K562 (cell line): ENCODE results near the gene MLH1. TPM values are rescaled to one million over a fixed set of nuclear protein-coding genes. Genes with fewer than 3 reads are reported as not detected.

Experiments
- ARID4B ChIP-seq: sonication (generic); formaldehyde crosslinking; IDR thresholded peaks from 2 replicates; pipeline ENCODE4 v1.8.0; 2022; ENCODE audit warnings: mild to moderate bottlenecking, missing genetic modification reagents
- ATF3 ChIP-seq, 2 experiments: fragments of 450-650 bp in 1 of 2; sonication (generic) in 1 of 2; formaldehyde crosslinking in 1 of 2; IDR thresholded peaks in 1 of 2; conservative IDR thresholded peaks in 1 of 2; 2 replicates each; pipeline versions ENCODE4 v1.6.1 to v1.8.1; 2016 to 2023; ENCODE audit warnings: mild to moderate bottlenecking in 2 of 2, moderate library complexity in 2 of 2, inconsistent platforms in 1 of 2, missing genetic modification reagents in 1 of 2
- C11orf30 ChIP-seq: fragments of 450-650 bp; IDR thresholded peaks from 2 replicates; pipeline ENCODE4 v1.6.1; 2016; ENCODE audit warnings: low read depth, mild to moderate bottlenecking
- E2F4 ChIP-seq: sonication (generic); formaldehyde crosslinking; IDR thresholded peaks from 2 replicates; pipeline ENCODE4 v1.8.0; 2022; ENCODE audit warnings: mild to moderate bottlenecking, low read depth, missing genetic modification reagents
- ETV5 ChIP-seq: sonication (generic); formaldehyde crosslinking; IDR thresholded peaks from 2 replicates; pipeline ENCODE4 v1.4.0; 2020; ENCODE audit warnings: low read depth, mild to moderate bottlenecking, missing genetic modification reagents
- FOXK2 ChIP-seq, 2 experiments: fragments of 450-650 bp; IDR thresholded peaks in 1 of 2; conservative IDR thresholded peaks in 1 of 2; 2 replicates each; pipeline ENCODE4 v1.6.1; 2016; ENCODE audit warnings: low read depth in 2 of 2, mild to moderate bottlenecking in 1 of 2
- GTF2E2 ChIP-seq: fragments of 200-800 bp; sonication (Bioruptor generic); IDR thresholded peaks from 2 replicates; pipeline ENCODE4 v1.6.1; 2016; ENCODE audit warnings: missing genetic modification characterization, missing compliant biosample characterization
- JUNB ChIP-seq: fragments of 450-650 bp; formaldehyde crosslinking; conservative IDR thresholded peaks from 2 replicates; pipeline ENCODE4 v1.4.0; 2020; ENCODE audit warnings: mild to moderate bottlenecking
- KDM1A ChIP-seq, 2 experiments: fragments of 450-650 bp; IDR thresholded peaks; 2 replicates each; pipeline ENCODE4 v1.6.1; 2016; ENCODE audit warnings: mild to moderate bottlenecking in 2 of 2
- LARP7 ChIP-seq: fragments of 450-650 bp; IDR thresholded peaks from 2 replicates; pipeline ENCODE4 v1.6.1; 2016
- MAFK ChIP-seq: IDR thresholded peaks from 2 replicates; pipeline ENCODE4 v1.6.1; 2011; ENCODE audit warnings: low read length, improper control_type of control experiment
- MEIS2 ChIP-seq: fragments of 450-650 bp; IDR thresholded peaks from 2 replicates; pipeline ENCODE4 v1.6.1; 2014; ENCODE audit warnings: mild to moderate bottlenecking; ENCODE audit not compliant: partially characterized antibody
- NKRF ChIP-seq: fragments of 450-650 bp; IDR thresholded peaks from 2 replicates; pipeline ENCODE4 v1.6.1; 2016; ENCODE audit warnings: borderline replicate concordance
- TAF9B ChIP-seq: fragments of 450-650 bp; IDR thresholded peaks from 2 replicates; pipeline ENCODE4 v1.6.1; 2018; ENCODE audit warnings: mild to moderate bottlenecking; ENCODE audit not compliant: partially characterized antibody
- TEAD2 ChIP-seq: fragments of 450-650 bp; IDR thresholded peaks from 2 replicates; pipeline ENCODE4 v1.6.1; 2016; ENCODE audit warnings: missing genetic modification characterization, control low read depth, missing compliant biosample characterization
- TRIM28 ChIP-seq: fragments of 450-650 bp; IDR thresholded peaks from 2 replicates; pipeline ENCODE4 v1.6.1; 2017
- ZC3H4 ChIP-seq: sonication (generic); formaldehyde crosslinking; IDR thresholded peaks from 2 replicates; pipeline ENCODE4 v1.9.0; 2021; ENCODE audit warnings: missing genetic modification reagents, borderline replicate concordance
- polyA plus RNA-seq, 8 experiments: library from polyadenylated mRNA; depleted of rRNA in 4 of 8; stranded (reverse) in 5 of 8; unstranded in 3 of 8; fragments of >200 nt; fragmentation: Nextera tagmentation in 2 of 8; fragmentation: Illumina TruSeq in 1 of 8; extraction: Ambion mirVana in 2 of 8; extraction: Trizol in 1 of 8; gene quantifications; 2 replicates each; pipeline versions ENCODE4 v1.2.1 to v1.2.3, GENCODE V29; 2011 to 2014; ENCODE audit warnings: inconsistent platforms in 1 of 8, missing spikeins in 1 of 8
- total RNA-seq, 7 experiments: library from RNA; depleted of rRNA in 6 of 7; stranded (reverse); fragments of >200 nt in 6 of 7; fragmentation: Illumina TruSeq in 2 of 7; extraction: Trizol in 2 of 7; gene quantifications; 2 replicates each; pipeline versions ENCODE4 v1.2.1 to v1.2.3, GENCODE V29; 2011 to 2021; ENCODE audit warnings: low replicate concordance in 1 of 7

The MLH1 gene
- total and polyA plus RNA-seq, 9 of the 15 experiments (the other 6 are each of a cell fraction or from before 2014, with no cell fraction given), result 76.4 to 155 (median 117) TPM

GRCh38 chr3:36991923-36992805 lies 1.2 kb upstream of the MLH1 start (continued):
- TF ChIP-seq NKRF (peak; percentile 72; the same call in 1 of the 2 replicates), KDM1A (IDR thresholded peaks at IDR 0.05) (peak in 1 of 2 experiments; percentile 61; a peak in 1 of 4 replicates), ARID4B (CRISPR knock-in tag) (peak; percentile 81; the same call in 1 of the 2 replicates), MEIS2 (no peak), ZC3H4 (CRISPR knock-in tag) (0 out of 2 replicates have a peak, but pooled peaks have one; percentile 77), TAF9B (peak; percentile 26), MAFK (peak; percentile 89), ETV5 (peak; percentile 29; the same call in 1 of the 2 replicates), GTF2E2 (tag) (0 out of 2 replicates have a peak, but pooled peaks have one; percentile 20), JUNB (CRISPR knock-in tag) (no peak), TRIM28 (no peak), FOXK2 (conservative IDR thresholded peaks at IDR 0.05 in 1 of 2, IDR thresholded peaks at IDR 0.05 in 1 of 2; ENCODE audit: low read depth in 2 of 2) (no peak), ATF3 (IDR thresholded peaks at IDR 0.05) (peak; percentile 42), ATF3 (CRISPR knock-in tag; conservative IDR thresholded peaks at IDR 0.05) (no peak), LARP7 (0 out of 2 replicates have a peak, but pooled peaks have one; percentile 73), TEAD2 (tag) (peak; percentile 37; the same call in 1 of the 2 replicates), C11orf30 (peak; percentile 99), E2F4 (CRISPR knock-in tag) (0 out of 2 replicates have a peak, but pooled peaks have one; percentile 10)
